Germinal center (tissue), 1 donor: Measurements from ENCODE around the gene DAAM1.

Source experiments
- DNase-seq: peaks from one replicate; pipeline ENCODE4 v3.0.0; 2012; ENCODE audit warnings: mixed read lengths, low spot score

The DAAM1 gene

DNA sequence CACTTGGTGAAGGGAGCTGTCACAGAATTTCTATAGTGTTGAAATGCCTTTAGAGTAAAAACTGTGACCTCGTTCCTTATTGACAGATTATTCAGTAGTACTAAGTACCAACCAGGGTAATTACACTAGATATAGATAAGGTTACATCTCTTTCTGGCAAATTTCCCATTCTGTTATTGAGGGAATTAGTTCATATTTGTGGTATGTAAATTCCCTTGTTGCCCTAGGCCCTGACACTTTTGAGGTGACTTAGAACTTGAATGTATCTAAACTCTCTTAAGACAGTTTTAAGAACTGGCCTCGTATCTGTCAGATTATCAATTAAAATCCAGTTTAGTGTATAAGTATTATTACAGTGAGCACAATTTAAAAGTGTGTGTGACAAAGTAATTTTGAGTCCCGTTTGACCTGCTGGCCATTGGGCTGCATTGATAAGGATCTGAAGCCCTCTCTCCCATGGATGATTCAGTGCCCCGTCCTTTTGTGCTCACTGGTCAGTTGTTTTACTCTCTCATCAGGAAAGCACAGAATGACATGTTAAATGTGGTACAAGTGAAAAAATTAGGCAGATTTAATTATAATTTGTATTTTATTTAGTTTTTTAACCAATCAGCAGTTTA, 153.5 kb downstream of the DAAM1 start:
- no peak for DNase-seq

DNA sequence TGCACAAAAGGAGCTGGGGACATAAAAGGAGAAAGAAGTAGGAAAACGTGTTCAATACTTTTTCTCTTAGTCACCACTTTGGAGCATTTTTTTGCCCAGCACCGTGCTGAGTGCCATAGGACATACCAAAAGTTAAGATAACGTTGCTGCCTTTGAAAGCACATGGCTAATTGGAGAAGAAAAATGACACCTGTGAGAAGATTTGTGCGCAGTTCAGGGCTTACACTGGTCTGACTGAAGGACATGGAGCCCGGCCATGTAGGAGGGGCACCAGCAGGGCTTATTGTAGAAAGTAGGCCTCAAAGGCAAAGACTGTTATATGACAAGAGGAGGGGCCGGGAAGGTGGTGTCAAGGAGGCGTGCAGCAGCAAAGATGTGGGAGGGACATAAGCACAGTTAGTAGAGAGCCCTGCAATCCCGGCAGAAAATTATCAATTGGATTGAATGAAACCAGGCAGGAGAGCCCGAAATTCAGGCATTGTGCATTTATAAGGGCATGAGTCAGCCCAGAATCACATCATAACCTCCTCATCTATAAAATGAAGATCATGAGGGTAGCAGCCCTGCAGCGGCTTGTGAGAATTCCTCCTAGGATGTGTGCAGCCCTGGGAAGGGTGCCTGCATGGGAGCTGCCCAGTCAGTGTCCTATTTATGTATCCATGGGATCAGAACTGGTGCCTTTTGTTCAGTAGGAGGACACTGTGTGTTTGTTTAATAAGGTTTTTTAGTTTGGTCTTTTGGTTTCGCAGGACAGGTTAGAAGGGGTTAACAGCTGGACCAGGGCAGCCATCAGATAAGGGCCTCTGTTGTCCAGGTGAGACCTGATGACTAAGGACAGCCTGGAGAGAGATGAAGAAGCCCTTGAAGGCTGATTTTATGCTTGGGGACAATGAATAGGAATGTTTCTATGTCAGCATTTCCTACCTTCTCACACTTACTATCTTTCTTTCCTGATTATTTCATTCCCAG, 154.3 kb downstream of the DAAM1 start:
- DNase-seq: no peak

DNA sequence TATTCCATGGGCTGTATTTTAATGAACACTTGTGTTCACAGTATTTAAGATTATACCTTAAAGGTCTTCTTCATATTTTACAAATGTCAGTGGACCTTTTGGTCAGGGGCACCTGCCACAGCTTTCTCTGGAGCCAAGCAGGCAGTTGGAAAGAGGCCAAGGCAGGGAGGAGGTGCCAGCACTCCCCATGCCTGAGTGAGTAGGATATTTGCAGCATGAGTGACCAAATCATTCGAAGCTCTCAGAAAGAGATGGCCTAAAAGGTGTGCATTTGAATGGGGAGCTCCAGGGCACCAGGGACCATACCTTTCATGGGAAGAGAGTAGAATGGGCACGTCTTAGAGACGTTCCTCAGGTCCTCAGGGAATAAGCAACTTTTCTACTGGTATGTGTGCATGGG, 155.1 kb downstream of the DAAM1 start:
- no peak for DNase-seq

GRCh38 chr14:59344016-59344415, 155.5 kb downstream of the DAAM1 start:
- DNase-seq: no peak

- DNase-seq: no peak
These were observed 156.4 kb downstream of the DAAM1 start for GRCh38 chr14:59344691-59345455.

GRCh38 chr14:59346329-59346728, 157.9 kb downstream of the DAAM1 start:
- no peak for DNase-seq

GRCh38 chr14:59346796-59347510, 158.5 kb downstream of the DAAM1 start:
- no peak for DNase-seq

GRCh38 chr14:59347511-59347900, 159.0 kb downstream of the DAAM1 start:
- DNase-seq: no peak

DNA sequence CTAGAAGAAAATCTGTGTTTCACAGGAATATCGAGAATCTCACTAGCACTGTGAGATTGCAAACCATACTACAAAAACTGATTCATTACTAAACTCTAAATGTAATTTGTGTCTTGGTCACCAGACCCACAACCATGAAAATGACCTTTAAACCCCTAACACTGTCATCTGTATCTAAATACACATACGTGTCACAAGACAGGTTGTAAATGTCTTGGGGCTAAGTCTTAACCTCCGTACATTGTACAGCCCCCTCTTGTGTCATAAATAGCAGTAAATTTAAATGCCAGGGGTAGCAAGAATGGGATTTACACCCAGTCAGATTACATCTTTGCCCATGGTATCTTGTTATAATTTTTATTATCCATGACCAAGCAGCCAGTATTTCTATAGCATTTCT, 159.4 kb downstream of the DAAM1 start:
- DNase-seq: no peak

DNA sequence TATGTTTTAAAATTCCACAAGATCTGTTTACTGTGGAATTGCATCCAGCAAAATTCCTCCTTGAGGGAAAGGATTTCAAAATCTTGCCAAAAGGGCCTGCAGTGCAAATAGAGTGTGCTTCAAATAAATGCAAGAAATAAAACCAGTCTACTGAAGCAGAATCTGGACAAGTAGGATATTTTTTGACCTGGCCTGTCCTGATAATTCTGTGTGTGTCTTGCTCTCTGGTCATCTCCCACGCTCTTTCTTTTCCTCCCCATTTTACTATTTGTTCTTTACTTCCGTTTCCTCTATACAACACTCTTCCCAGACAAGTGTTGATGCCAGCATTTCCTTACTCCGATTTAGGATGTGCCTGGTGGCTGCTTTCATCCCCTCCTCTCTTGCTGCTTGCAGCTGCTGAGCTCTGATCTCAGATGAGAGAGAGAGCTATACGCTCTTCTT, 160.8 kb downstream of the DAAM1 start:
- no peak for DNase-seq

DNA sequence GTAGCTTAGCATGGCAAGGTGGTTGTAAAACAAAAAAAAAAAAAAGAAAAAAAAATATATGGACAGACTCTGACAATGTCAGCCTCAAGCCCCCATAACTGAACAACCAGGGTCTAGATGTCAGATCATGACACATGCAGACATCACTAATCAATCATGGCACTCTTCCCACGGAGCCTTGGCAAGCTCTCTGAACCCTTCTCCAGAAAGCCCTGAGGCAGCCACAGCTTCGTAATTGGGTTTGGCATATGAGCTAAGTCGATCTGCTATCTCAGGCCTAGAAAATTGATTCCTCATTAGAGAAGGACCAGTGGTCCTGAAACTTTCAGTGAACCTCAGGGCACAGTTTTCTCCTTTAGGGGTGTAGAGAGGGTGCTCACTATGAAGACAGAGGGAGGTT, 164.5 kb downstream of the DAAM1 start:
- no peak for DNase-seq

DNA sequence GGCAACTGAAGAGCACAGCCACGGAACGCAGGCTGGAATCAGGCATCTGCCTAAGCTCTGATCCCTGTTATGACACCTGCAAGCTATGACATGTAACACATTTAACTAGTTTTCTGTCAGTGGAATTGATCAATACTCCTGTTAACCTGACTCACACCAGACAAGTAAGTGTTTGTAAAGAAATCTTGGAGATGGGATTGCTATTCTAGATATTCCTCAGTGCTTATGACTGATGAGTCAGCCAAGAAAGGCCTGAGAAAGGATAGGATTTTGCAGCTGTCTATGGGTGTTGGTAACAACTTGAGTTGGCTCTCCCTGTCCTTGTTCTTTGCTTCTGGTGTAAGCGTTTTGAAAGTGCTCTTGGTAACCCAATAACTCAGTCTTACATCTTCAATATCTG, 166.2 kb downstream of the DAAM1 start:
- no peak for DNase-seq

DNA sequence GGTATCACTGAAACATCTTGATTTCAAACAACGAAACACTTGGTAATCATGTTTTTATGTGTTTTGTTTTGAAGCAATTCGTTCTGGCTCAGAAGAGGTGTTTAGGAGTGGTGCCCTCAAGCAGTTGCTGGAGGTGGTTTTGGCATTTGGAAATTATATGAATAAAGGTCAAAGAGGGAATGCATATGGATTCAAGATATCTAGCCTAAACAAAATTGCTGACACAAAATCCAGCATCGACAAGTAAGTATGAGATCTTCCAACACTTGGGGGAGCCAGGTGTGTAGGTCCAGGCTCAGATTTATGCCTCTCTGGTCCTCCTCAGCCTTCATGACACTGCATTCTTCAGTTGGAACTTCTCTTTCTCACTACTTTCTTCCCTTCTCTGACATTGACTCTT, 166.6 kb downstream of the DAAM1 start:
- DNase-seq: no peak

DNA sequence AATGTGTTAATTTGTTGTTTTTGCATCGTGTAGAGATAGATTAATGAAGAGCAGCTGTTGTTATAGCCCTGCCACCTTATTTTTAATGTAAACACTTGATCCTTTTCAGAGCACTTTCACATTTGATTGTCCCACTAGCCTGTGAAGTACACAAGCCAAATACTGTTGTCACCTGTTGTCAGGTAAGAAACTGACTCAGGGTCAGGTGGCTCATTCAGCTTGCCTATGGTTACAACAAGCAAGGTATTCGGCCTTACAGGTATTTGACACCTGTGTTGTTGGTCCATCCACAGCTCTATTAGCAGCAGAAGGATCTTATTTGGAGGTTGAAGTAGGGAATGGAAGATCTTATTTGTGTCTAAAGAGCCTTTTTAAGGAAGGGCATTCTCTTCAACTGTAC, 167.8 kb downstream of the DAAM1 start:
- DNase-seq: peak; percentile 65

DNA sequence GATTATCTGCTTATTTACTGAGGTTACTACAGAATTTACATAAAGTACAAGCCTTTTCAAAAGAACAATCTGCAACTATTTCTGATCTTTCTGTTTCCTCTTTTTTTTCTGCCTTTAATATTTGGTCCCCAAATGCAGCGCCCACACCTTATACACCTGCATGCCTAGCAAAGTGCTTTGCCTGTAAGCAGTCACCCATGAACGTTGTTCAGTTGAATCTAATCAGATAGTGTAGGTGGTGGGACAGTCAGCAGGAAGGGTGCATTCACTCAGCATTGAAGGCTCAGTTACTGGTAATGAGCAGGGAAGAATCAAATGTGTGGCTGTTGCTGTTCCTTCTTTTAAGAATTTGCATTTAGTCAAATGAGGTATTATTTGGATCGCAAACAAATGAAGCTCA, 168.3 kb downstream of the DAAM1 start:
- peak; percentile 78 for DNase-seq

- DNase-seq: no peak
These were observed 169.6 kb downstream of the DAAM1 start for GRCh38 chr14:59358102-59358501.

GRCh38 chr14:59358784-59359183, 170.3 kb downstream of the DAAM1 start:
- no peak for DNase-seq

- DNase-seq: no peak
These were observed 171.1 kb downstream of the DAAM1 start for GRCh38 chr14:59359431-59360124.

- DNase-seq: no peak
These were observed 171.8 kb downstream of the DAAM1 start for GRCh38 chr14:59360233-59360632.

DNA sequence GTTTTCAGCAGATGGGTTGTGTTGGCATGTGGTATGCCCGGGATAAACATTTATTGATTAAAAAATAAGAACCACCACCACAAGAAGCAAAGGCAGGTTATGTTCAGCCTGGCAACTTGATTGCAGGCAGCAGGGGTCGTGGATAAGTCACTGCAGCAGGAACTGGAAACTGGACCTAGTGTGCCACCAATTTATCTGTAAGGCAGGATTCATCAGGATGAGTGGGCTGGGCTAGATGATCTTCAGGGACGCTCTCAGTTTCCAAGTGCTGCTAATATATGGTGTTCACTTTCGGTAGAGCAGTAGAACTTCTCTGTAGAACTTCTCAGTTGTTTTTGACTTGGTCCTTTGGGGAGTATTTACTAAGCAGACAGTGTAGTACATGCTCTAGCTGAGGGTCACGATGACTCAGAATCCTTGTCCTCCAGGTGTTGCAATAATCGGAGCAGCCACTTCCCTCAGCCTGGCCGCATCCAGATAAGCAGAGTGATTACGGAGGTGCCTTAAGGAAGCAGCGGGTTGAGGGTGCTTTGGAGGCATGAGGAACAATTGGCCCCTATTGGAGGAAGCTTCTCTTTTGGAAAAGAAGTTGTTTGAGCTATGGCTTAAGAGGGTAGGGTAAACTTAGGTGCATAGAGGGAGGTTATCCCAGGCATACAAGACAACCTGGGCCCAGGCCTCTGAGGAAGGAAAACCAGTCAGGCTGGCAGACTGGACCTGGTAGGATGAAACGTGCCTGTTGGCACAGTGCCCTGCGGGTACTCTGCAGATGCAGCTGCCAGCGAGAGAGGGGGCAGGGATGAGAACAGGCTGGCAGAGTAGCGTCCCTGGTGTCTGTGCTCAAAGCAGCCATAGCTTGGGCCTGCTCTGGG, 172.7 kb downstream of the DAAM1 start:
- DNase-seq: no peak
